ENCODE data around the gene AFF3.

AFF3 gene

DNA sequence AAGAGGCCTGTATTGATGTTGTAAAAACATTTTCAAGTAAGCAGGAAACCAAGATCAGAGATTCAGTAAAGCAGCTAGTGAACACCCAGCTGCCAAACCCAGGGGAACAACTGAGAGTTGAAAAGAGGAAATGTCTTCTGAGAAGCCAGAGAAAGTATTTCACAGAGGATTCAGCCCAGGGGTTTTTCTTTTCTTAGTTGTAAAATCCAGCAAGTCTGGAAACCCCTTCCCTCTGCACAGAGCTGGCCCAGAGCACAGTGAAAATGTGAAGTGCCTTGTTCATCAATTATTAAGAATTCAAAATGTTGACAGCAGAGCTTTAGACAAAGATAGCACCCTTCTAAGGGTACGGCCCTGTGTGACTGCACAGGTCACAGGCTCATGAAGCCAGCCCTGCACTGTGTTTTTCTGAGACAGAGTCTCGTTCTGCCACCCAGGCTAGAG lies 28.4 kb downstream of the AFF3 start:
- no peak for TF ChIP-seq EGR1 (IDR thresholded peaks at IDR 0.05)
- no peak for TF ChIP-seq TEAD4 (IDR thresholded peaks at IDR 0.05)
- TF ChIP-seq YY1 (IDR thresholded peaks at IDR 0.05; ENCODE audit: low read depth) = no peak
- TF ChIP-seq CREB1 (IDR thresholded peaks at IDR 0.05; ENCODE audit: low read depth) = no peak
- TF ChIP-seq, protein P1, sequence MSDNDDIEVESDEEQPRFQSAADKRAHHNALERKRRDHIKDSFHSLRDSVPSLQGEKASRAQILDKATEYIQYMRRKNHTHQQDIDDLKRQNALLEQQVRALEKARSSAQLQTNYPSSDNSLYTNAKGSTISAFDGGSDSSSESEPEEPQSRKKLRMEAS (IDR thresholded peaks at IDR 0.05) = no peak
- no peak for TF ChIP-seq CEBPB (IDR thresholded peaks at IDR 0.05)
- no peak for TF ChIP-seq RAD21 (IDR thresholded peaks at IDR 0.05; ENCODE audit: low read depth)
- TF ChIP-seq ZBTB7A (IDR thresholded peaks at IDR 0.05; ENCODE audit: low read depth) = no peak
- no peak for TF ChIP-seq NFIC (IDR thresholded peaks at IDR 0.05)
- no peak for TF ChIP-seq FOXM1 (IDR thresholded peaks at IDR 0.05; ENCODE audit: borderline replicate concordance, low read depth)
- TF ChIP-seq, protein P2, sequence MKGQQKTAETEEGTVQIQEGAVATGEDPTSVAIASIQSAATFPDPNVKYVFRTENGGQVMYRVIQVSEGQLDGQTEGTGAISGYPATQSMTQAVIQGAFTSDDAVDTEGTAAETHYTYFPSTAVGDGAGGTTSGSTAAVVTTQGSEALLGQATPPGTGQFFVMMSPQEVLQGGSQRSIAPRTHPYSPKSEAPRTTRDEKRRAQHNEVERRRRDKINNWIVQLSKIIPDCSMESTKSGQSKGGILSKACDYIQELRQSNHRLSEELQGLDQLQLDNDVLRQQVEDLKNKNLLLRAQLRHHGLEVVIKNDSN (IDR thresholded peaks at IDR 0.05) = no peak
- TF ChIP-seq, protein P3, sequence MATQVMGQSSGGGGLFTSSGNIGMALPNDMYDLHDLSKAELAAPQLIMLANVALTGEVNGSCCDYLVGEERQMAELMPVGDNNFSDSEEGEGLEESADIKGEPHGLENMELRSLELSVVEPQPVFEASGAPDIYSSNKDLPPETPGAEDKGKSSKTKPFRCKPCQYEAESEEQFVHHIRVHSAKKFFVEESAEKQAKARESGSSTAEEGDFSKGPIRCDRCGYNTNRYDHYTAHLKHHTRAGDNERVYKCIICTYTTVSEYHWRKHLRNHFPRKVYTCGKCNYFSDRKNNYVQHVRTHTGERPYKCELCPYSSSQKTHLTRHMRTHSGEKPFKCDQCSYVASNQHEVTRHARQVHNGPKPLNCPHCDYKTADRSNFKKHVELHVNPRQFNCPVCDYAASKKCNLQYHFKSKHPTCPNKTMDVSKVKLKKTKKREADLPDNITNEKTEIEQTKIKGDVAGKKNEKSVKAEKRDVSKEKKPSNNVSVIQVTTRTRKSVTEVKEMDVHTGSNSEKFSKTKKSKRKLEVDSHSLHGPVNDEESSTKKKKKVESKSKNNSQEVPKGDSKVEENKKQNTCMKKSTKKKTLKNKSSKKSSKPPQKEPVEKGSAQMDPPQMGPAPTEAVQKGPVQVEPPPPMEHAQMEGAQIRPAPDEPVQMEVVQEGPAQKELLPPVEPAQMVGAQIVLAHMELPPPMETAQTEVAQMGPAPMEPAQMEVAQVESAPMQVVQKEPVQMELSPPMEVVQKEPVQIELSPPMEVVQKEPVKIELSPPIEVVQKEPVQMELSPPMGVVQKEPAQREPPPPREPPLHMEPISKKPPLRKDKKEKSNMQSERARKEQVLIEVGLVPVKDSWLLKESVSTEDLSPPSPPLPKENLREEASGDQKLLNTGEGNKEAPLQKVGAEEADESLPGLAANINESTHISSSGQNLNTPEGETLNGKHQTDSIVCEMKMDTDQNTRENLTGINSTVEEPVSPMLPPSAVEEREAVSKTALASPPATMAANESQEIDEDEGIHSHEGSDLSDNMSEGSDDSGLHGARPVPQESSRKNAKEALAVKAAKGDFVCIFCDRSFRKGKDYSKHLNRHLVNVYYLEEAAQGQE (IDR thresholded peaks at IDR 0.05; ENCODE audit: low read depth) = no peak
- no peak for TF ChIP-seq TAF1 (IDR thresholded peaks at IDR 0.05; ENCODE audit: low read depth)
- TF ChIP-seq EP300 (IDR thresholded peaks at IDR 0.05; ENCODE audit: borderline replicate concordance) = no peak
- TF ChIP-seq TCF12 (IDR thresholded peaks at IDR 0.05; ENCODE audit: low read depth) = no peak

DNA sequence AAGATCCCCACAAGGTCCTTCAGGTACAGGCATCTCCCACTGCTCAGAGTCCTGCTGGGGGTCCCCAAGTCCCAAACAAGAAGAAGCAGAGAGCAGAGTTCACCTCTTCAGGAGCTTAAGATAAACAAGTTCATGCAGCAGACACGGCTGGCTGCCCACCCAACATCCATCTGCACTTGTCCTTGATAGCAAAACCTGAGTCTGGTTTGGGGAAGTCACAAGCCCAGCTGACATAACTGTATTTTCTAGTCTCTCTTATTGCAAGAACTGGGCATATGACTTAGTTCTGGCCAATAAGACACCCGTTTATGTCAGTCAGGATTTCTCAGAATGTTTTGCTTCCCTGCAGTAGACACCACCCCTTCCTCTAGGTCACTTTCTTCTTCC lies 31.8 kb downstream of the AFF3 start:
- no peak for TF ChIP-seq FOXM1 (IDR thresholded peaks at IDR 0.05; ENCODE audit: borderline replicate concordance, low read depth)
- TF ChIP-seq EGR1 (IDR thresholded peaks at IDR 0.05) = no peak
- no peak for TF ChIP-seq TAF1 (IDR thresholded peaks at IDR 0.05; ENCODE audit: low read depth)
- no peak for TF ChIP-seq CREB1 (IDR thresholded peaks at IDR 0.05; ENCODE audit: low read depth)
- no peak for TF ChIP-seq TEAD4 (IDR thresholded peaks at IDR 0.05)
- TF ChIP-seq CEBPB (IDR thresholded peaks at IDR 0.05) = no peak
- TF ChIP-seq, protein P1 (IDR thresholded peaks at IDR 0.05) = no peak
- no peak for TF ChIP-seq YY1 (IDR thresholded peaks at IDR 0.05; ENCODE audit: low read depth)
- no peak for TF ChIP-seq RAD21 (IDR thresholded peaks at IDR 0.05; ENCODE audit: low read depth)
- TF ChIP-seq ZBTB7A (IDR thresholded peaks at IDR 0.05; ENCODE audit: low read depth) = no peak
- no peak for TF ChIP-seq EP300 (IDR thresholded peaks at IDR 0.05; ENCODE audit: borderline replicate concordance)
- no peak for TF ChIP-seq NFIC (IDR thresholded peaks at IDR 0.05)
- TF ChIP-seq, protein P2 (IDR thresholded peaks at IDR 0.05) = no peak
- TF ChIP-seq, protein P3 (IDR thresholded peaks at IDR 0.05; ENCODE audit: low read depth) = no peak
- no peak for TF ChIP-seq TCF12 (IDR thresholded peaks at IDR 0.05; ENCODE audit: low read depth)

DNA sequence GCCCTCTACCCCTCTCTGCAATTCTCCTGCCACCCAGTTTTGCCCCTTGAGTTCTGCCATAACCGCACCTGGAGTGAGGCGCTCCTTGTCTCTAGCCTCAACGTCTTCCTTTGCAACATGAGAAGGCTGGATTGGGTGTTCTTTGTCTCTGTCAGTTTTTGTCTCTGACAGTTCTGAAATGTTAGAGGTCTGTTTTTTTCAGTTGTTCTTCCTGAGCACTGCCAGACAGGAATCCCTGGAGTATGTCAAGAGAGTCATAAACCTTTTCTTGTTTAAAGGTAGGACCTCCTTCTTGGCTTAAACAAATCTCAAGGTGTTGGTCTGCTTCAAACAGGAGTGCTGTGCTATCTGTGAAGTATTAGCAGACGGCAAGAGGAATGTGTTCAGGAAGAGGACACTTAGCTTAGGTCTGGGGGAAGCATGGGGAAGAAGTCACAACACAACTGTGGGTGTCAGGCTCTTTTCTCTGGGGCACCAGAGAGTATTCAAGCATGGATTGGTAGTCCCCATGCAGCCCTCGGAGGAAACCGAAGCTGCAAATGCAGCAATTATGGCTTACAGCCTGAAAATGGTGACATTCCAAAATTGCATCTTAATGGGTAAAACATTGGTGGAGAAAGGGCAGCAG lies 32.3 kb downstream of the AFF3 start:
- TF ChIP-seq NFIC (IDR thresholded peaks at IDR 0.05) (no peak), EGR1 (IDR thresholded peaks at IDR 0.05) (no peak), ZBTB7A (IDR thresholded peaks at IDR 0.05; ENCODE audit: low read depth) (no peak), FOXM1 (IDR thresholded peaks at IDR 0.05; ENCODE audit: borderline replicate concordance, low read depth) (no peak), TEAD4 (IDR thresholded peaks at IDR 0.05) (no peak), CEBPB (IDR thresholded peaks at IDR 0.05) (no peak), RAD21 (IDR thresholded peaks at IDR 0.05; ENCODE audit: low read depth) (no peak), EP300 (IDR thresholded peaks at IDR 0.05; ENCODE audit: borderline replicate concordance) (no peak), CREB1 (IDR thresholded peaks at IDR 0.05; ENCODE audit: low read depth) (no peak), TAF1 (IDR thresholded peaks at IDR 0.05; ENCODE audit: low read depth) (no peak), YY1 (IDR thresholded peaks at IDR 0.05; ENCODE audit: low read depth) (no peak), TCF12 (IDR thresholded peaks at IDR 0.05; ENCODE audit: low read depth) (no peak)
- TF ChIP-seq, protein P1 (IDR thresholded peaks at IDR 0.05) = no peak
- TF ChIP-seq, protein P2 (IDR thresholded peaks at IDR 0.05) = no peak
- TF ChIP-seq, protein P3 (IDR thresholded peaks at IDR 0.05; ENCODE audit: low read depth) = no peak

Data from Ishikawa (cell line).